Inflammatory macrophage treated with lipopolysaccharide for 4 hours (primary cell): Measurements from ENCODE around the gene FBXW4.

Source experiments
- DNase-seq: peaks from one replicate; pipeline ENCODE4 v3.0.0-alpha.2; 2020

Gene FBXW4

DNA sequence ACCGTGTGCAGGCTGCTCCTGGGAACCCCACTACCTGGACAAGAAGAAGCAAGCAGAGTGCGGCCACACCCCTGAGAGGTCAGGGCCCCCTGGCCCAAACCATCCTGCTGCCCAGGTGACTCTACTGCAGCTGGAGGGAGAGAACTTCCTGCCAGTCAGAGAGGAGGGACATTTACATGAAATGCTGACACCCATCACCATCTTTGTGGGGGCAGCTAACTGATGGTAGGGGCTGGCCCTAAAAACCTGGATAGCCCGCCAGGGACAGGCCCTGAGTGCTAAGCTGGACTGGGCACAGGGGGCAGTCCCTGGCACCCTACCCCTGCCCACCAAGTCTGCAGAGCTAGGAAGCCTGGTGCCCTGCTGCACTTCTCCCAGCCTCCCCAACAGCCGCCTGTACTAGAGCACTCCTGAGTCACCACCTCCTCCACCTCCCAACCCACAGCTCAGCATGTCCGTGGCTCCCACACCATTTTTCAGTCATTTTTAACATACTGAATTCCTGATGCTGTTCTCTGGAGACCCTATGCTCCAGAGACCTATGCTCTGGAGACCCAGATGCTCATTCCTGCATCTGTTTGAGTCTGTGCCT is 79.3 kb downstream of the FBXW4 start:
- DNase-seq, result no peak

DNA sequence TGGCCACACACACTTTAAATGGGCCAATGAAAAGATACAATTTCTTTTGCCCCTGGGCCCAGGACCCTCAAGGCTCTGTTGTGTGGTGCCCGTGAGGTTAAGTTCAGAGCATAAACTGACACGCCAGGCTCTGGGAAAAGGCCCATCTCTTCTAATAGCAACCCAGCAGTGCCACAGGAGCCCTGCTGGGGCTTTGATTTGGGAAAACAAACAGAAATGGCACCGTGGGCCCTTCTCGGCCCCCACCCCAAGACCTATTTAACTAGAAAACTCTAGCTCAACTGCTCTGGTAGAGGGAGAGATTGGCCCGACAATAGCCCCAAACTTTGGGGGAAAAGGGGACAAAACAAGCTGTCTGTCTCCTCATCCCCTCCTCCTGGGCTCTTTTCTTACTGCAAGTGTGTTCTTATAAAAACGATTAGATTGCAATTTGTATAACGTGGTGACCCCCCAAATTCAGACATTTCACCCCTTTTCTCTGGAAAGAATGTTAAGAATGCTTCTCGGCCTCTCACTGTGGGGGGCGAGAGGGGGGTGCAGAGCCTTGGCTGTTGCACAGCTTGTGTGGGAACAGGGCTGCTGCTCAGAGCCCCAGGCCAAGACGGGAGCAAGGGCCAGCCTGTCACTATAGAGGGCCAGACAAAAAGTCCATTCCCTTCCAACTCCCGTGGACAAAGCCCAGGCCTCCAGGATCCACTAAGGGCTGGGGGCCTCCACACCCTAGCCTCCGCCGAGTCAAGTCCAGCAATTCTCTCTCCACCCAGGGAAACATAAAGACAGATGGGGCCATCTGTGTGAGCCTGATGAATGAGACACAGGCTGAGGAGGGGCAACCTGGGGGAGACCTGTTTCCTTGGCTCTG is 80.1 kb downstream of the FBXW4 start:
- no peak for DNase-seq

DNA sequence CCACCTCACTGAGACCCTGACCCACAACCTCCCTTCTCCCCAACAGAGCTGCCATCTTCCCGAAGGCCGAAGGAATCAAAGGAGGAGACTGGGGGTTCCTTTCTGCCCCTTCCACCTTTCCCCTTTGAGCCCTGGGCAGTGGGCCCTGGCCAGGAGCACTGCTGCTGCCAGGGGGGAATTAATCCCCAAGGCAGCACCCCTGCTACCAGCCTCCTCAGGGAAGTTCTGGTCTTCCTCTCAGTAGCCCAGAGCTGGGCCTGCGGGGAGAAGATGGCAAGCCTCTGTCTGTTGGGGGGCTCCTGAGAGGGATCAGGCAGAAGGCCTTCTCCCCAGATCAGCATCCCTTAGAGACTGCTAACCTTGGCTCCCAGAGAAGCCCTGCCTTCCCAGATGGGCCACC is 81.3 kb downstream of the FBXW4 start:
- DNase-seq, result no peak

DNA sequence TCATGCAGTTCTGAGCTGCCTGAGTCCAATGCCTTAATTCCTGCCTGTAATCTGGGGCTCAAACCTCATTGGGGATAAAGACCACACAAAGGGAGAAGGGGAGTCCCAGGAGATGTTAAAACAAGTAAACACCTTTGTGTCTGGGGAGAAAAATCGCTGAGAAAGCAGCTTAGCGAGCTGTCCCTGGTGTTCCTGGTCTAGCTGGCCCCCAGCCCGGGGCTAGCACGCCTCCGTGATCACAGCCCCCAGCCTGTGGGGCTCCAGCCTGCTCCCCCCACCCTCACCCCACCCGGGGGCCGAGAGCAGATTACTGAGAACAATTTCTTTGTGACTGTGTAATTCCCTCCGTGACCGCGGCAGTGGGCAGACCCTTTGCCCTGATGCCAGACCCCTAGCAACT is 82.1 kb downstream of the FBXW4 start:
- no peak for DNase-seq

DNA sequence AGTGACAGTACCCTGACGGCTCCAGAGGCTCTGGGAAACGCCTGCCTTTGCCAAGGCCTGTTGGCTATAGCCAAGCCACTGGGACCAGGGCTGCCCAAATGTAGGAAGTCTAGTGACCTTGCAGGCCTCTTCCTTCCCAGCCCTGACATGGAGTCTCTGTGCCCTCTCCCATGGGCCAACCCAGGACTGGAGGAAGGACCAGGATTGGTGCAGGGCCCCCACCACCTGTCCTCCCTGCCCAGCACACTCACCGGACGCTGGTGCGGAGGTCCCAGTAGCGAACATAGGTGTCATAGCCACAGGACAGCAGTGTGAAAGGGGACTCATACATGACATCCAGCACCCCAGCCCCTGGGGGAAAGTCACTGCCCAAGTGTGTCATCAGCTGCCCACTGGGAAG is 82.9 kb downstream of the FBXW4 start:
- no peak for DNase-seq

DNA sequence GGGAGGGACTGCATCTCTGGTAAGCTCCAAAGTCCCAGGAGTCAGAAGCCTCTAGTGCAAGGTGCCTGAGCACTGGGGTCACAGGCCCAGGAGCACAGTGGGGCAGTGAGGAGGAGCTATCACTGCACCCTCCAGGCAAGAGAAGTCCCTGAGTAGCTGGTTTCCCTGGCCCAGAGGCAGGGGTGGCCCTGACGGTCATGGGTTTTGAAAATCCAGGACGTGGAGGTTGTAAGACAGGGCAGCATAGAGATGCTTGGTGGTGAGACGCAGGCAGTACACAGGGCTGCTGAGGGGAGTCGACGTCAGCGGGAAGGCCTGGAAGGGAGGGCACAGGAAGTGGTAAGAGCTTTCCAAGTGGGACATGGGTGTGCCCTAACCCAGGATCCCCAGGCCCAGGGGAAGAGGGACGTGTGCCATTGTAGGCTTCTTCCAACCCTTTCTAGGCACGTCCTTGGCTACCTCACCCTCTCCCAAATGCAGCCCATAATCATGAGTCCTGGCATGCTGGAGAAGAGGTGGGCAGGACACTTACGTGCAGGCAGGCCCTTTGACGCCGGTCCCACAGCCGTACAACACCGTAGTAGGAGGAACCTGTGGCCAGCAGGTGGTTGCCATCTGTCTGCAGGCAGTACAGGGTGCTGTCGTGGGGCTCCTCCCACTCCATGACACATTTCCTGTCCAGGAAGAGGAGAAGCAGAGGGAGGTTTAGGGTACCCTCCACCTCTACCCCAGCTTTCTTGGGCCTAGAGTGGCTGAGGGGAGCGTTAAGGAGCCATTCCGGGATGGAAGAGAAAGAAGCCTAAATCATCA is 83.7 kb downstream of the FBXW4 start:
- DNase-seq, result no peak

DNA sequence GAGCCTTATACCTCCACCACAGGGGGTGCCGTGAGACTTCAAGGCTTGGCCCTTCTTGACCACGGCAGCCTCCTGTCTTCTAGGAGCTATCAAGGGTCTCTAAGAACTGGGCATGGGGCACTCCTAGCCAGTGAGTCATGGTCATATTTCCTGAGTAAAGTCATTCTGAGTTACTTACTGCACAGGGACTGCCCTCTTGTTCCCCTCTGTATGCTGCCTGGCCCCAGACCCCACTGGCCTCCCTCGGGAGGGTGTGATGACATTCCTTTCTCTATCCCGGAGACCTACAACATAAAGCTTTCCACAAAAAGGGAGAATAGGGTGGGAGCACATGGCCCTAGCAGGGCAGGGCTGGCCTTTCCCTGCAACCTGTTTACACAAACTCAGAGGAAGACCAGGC is 85.5 kb downstream of the FBXW4 start:
- peak; percentile 13 for DNase-seq

DNA sequence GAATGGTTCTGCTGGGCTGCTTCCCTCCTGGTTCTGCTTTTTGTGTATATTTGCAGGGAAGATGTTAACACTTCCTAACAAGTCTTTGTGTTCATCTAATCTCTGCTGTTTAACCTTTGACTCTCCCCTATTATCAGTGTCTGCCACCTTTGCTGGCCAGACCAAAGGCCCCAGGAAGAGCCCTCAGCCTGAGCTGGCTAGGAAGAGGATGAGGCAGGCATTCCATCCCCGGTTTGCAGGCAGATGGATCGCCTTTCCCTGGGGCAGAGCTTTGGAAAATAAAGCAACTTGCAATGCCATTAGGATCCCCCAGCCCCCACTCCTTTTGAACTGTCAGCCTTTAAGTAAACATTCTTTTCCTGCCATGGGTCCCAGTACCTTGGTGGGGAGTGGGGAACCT is 87.8 kb downstream of the FBXW4 start:
- no peak for DNase-seq

DNA sequence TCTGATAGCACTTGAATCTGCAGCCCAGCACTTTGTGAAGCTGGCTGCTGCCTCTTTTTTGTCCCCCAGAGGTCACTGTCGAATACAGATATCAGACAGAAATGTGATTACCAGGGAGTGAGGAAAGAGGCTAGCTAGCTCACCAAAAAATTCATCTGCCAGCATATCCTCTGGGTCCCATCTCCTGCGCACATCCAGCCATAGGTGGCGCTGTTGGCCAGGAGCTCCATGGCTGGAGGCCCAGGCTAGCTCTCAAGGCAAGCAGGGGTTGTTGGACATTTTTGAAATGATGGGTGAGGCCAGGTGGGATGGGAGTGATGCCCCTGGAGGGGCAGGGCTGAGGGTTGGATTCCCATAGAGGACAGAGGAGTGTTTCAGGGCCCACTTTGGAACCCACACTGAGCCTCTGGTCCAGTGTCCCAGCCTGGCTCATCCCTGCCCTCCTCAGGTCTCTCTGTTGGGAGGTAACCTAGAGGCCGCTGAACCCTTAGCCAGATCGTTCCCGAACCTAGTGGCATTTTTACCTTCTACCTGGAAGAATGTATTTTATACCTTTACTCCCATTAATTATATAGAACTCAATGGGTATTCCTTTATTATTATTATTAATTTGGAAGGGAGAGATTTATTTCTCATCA is 92.1 kb downstream of the FBXW4 start:
- peak; percentile 66 for DNase-seq

DNA sequence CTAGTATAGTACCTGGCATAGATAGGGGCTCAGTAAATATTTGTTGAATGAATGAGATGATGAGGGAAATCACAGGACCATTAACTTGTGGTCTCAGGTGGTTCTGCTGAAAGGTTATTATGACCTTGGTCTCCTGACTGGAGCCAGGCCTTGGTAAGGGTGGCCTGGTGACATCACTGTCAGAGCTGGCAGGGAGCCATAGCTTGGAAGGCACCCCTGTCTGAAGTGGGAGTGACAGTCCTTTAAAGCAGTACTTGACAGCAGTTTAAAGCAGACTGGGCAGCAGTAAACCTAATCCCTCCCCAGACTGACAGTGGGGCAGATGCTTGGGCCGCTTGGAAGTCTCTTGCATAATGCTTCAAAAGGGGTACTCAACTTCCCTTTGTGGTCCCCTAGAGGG is 93.4 kb downstream of the FBXW4 start:
- DNase-seq, result no peak

DNA sequence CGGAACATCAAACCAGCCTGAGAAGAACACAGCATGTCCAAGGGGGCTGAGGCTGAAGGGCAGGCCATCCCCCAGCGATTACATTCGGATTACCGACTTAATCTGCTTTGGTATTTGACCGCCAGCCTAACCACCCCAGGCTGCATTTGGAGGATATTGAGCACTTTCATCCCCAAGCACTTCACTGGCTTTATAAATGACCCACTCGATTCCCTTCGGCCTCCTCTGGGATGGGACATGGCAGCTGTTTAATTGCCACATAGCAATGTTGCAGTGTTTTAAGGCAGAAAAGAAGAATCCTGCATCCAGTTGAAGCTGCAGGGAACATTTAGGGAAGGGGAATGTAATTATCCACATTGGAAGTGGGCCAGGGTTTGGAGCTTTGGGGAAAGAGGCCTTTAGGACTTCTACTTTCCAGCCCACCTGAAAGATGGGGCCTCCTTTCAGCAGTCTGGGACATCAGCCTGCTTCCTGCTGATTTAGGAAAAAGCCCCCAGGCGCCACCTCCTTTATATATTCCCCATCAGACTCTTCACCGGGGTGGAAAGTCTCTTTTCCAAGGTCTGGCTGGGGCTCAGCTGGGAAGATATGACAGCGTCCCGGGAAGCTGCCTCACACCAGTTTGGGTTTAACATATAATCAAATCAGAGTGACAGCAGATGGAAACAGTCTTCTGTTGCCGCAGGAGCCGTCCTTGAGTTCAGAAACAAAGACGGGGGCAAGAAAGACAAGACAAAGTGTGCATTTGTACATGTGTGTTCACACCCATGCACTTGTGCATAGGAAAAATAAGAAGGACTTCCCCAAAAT is 97.7 kb downstream of the FBXW4 start:
- DNase-seq, result no peak

DNA sequence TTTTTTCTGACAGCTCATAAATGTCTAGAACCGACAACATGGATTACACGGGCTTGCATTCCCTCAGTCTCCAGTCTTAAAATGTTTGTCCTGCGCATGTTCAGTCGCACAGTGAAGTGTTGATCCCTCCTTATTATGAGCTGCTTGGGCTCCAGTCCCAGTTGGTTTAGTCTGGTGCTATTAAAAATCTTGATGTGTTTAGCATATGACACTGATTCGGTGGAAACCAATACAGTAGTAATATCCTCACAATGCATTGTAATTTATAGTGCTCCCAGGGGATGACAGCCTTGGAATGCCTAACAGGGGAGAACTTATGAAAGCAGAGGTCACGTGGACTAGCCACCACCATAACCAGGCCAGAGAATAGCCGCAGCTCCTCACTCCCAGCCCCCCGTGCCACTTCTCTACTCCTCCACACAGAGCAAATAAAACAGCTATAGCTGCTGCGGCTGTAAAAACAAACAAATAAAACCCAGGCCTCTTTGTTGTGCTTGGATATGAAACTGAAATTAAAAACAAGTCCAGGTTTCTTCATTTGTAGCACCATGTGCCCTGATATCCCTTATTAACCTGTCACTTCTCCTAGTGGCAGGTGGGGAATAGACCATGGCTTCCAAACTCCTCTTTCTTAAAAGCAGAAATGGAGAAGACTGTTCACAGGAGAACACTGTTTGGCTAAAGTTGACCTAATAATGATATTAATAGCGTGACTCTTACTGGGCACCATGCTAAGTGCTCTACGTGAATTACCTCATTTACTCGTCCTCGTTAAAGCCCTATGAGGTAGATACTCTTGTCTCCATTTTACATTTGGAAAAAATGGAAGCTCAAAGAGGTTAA is 99.2 kb downstream of the FBXW4 start:
- DNase-seq, result no peak

DNA sequence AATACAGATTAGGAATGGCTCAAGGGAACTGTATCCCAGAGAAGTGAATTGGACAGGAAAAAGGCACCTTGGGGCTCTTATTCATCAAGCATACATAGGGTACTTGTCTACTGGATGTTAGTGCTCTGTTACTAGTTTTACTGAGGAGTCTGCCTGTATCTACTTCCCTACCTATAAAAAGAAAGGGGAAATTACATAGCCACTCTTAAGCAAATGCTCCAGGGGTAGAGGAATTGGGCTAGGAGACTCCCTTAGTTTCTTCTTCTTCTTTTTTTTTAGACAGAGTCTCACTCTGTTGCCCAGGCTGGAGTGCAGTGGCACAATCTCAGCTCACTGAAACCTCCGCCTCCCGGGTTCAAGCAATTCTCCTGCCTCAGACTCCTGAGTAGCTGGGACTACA is 101.6 kb downstream of the FBXW4 start:
- peak; percentile 60 for DNase-seq

DNA sequence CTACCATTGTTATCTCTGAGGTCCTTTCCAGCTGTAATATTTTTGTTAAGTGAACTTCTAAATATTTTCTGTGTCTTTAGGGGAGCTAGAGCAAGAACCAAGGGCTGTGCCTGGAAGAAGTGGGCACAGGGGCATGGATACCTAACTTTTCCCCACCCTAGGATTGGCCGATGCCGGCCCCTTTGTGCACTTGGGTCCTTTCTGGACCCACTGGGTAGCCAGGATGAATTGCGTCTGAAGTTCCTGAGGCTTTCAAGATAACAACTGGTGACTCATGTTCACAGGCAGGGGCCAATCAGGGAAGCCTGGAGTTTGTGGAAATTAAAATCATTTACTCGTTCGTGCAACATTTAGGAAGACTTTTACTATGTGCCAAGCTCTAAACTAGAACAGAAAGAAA is 106.1 kb downstream of the FBXW4 start:
- no peak for DNase-seq

DNA sequence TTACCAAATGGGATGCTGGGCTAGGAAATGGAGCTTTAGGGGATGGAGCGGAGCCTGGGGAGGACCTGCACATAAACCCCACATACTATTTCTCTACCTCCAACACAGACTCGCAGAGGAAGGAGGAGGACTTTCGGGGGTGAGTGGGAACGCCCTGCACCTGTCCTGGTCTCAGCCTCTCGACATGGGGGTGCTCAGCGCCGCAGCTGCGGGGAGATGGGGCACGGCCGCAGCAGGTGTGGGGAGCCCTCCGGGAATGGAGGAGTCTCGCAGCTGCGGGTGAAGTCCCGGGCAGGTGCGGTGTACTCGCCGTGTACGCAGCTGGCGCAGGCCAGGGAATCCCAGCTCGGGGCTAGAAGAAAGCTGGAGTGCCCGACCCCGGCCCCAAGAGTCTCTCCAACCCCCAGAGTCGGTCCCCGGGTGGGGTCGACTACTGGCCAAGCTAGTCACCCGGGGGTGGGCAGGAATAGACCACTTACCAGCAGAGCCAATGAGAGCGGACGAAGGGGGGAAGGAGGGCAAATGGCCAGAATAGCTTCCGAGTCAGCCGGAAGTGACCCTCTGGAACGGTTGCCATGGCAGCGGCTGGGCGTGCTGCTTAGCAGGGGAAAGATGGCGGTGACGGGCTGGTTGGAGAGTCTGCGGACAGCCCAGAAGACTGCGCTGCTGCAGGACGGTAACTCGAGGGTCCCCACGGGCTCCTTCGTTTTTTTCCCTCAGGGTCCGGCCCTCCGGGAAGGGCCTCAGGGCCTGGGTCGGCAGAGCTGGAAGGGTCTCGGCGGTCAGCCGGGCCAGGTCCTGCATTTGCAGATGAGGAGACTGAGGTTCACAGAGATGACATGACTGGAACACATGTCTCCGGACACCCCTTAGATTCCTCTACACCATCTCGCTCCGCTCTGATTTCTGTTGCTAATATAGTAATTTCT is 107.0 kb downstream of the FBXW4 start, which contains the start of the genes DPCD and POLL:
Gene DPCD (plus strand): TSS at position 597 of the 929 bp plus-strand sequence. CDS start 16 bp downstream, at position 613.
Gene POLL (minus strand): TSS at position 533 of the 929 bp plus-strand sequence. CDS start 897 bp downstream, outside the sequence.
- peak; percentile 97 for DNase-seq

DNA sequence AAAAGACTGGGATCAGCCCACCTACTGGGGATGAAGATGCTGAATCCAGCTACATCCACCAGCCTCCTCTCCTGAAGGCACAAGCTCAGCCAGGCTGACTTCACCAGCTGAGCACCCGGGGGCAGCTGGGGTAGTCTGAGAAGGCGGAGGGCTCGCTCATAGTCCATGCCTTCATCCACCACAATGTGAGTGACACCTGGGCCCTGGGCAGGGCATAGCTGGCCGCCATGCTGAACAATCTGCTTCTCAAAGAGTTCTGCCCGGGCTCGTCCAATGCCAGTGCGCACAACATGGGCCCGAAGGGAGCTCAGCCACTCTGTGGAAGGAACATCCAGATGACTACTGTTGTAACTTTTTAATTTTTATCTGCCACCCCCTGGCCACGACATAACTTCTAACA is 109.1 kb downstream of the FBXW4 start:
- no peak for DNase-seq

DNA sequence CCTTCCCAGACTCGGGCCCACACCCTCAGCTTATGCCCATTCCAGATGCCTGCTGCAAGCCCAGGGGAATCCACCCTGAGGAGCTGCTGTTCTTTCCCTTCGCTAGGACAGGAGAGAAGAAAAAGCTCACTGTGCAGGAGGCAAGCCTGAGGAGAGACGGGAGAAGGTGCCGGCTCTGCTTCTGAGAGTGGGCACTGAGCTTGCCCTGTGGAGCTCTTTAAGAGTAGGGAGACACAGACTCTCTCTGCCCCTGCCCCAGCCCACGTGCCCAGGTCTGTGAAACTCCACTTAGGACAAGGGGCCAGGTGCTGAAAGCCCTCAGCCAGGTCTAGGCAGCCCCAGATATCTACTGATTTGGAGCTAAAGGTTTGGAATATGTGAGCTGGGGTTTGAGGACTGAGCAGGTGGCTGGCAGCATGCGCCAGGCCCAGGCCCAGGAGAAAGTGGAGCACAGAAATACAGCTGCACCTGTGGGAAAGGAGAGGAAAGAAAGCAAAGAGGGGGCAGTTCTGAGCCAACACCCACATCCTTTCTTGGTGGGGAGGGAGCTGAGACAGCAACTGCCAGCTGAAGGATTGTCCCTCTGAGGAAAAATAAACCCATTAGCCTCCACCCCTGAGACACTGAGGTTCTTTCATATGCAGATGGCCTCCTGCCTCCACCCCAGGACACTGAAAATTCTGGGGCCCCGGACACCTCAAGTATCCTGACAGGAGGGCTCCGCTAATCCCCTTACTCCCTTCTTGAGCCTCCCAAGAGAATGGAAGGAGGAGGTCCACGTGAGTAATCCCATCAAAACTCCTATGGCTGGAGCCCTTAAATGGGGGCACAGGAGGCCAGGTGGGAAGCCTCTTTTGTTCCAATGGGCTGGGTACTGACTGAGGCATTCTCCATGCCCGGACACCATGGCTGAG is 114.2 kb downstream of the FBXW4 start:
- no peak for DNase-seq

DNA sequence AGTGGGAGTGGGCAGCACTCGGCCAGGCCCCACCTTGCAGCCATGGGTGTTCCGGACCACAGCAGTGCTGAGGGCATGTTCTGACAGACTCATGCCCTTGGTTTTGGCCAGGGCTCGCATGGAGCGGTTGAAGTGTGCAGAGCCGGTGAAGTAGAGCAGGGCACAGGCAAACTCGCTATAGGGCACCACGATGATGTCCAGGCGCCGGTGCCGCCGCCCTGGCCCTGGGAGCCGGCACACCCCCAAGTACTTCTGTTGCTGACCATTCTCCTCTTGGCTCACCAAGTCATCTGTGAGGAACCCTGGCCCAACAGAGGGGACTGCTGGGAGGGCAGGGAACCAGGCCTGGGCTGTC is 115.5 kb downstream of the FBXW4 start:
- no peak for DNase-seq
